ENCODE results near the gene NFIA.
"Not testable (repeated sequence)": the region's sequence is repeated elsewhere in the genome, so short reads cannot be mapped to it uniquely, and the experiment has no call there.

The NFIA gene

GRCh38 chr1:61277121-61277690 is 194.8 kb downstream of the NFIA start:
- no peak for TF ChIP-seq CTCF (IDR thresholded peaks at IDR 0.05; ENCODE audit: low read depth, low read length, missing control alignments)
- DNase-seq (ENCODE audit: extremely low read depth, low read depth) = no peak
- H3K4me3 ChIP-seq (replicated peaks; ENCODE audit: low read depth, low read length) = no peak overlapping the region

GRCh38 chr1:61278503-61278902 is 196.1 kb downstream of the NFIA start:
- H3K4me3 ChIP-seq (replicated peaks; ENCODE audit: low read depth, low read length) = not testable (repeated sequence)

GRCh38 chr1:61278966-61279365 is 196.6 kb downstream of the NFIA start:
- H3K4me3 ChIP-seq (replicated peaks; ENCODE audit: low read depth, low read length) = no peak overlapping the region
- TF ChIP-seq CTCF (IDR thresholded peaks at IDR 0.05; ENCODE audit: low read depth, low read length, missing control alignments) = no peak
- no peak for DNase-seq (ENCODE audit: extremely low read depth, low read depth)

More at GRCh38 chr1:61278503-61278902, 196.1 kb downstream of the NFIA start:
- DNase-seq (ENCODE audit: extremely low read depth, low read depth) = not testable (repeated sequence)

- no peak for TF ChIP-seq CTCF (IDR thresholded peaks at IDR 0.05; ENCODE audit: low read depth, low read length, missing control alignments)
- no peak overlapping the region for H3K4me3 ChIP-seq (replicated peaks; ENCODE audit: low read depth, low read length)
- no peak for DNase-seq (ENCODE audit: extremely low read depth, low read depth)
Observed at GRCh38 chr1:61279570-61279969, 197.2 kb downstream of the NFIA start.

DNA sequence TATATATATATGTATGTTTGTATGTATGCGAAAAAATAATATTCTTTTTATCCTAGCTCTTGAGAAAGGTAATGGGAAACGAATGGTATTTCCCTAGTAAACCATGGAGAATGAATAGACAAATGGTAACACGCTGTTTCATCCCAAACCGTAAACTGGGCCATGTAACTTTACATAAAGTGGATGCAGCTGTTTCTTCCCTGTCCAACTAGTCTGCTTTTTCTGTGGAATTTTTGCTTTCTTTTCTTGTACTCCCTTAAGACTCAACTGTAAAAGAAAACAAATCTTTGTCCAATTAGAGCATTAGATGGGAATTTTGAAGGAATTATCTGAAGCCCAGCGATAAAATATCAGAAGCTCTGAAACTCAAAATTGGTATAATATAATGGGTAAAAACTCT is 198.1 kb downstream of the NFIA start:
- no peak for TF ChIP-seq CTCF (IDR thresholded peaks at IDR 0.05; ENCODE audit: low read depth, low read length, missing control alignments)
- DNase-seq (ENCODE audit: extremely low read depth, low read depth) = no peak
- H3K4me3 ChIP-seq (replicated peaks; ENCODE audit: low read depth, low read length) = no peak overlapping the region

- no peak overlapping the region for H3K4me3 ChIP-seq (replicated peaks; ENCODE audit: low read depth, low read length)
- no peak for DNase-seq (ENCODE audit: extremely low read depth, low read depth)
- TF ChIP-seq CTCF (IDR thresholded peaks at IDR 0.05; ENCODE audit: low read depth, low read length, missing control alignments) = no peak
Observed at GRCh38 chr1:61282387-61282786, 200.0 kb downstream of the NFIA start.

DNA sequence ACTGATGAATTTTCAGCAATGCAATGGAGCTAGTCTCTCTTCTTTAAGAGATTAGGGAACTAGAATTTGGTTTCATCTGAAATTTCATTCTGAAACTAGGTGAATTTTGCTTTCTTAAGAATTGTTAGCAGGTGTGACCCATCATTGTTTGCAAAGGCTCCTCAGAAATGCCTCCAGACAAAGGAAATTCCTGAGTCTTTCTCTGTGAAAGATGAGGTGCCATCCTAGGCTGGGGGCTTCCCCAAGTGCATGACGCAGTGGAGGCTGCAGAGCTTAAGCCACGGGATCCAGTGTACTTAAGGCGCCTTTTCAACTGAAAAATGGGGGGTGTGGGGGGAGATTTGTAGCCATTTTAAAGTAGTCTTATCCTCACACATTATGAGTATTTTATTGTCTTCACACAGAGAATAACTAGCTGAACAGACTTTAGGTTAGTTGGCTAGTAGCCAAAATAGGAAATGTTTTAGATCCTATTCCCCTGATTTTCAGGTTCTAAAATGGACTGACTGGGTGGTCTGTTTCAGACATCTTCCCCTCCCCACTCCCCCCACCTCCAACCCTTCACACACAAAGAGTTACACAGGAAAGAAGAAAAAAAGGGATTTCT is 202.0 kb downstream of the NFIA start:
- TF ChIP-seq CTCF (IDR thresholded peaks at IDR 0.05; ENCODE audit: low read depth, low read length, missing control alignments) = no peak
- no peak for DNase-seq (ENCODE audit: extremely low read depth, low read depth)

More for the DNA sequence above, 202.0 kb downstream of the NFIA start:
- H3K4me3 ChIP-seq (replicated peaks; ENCODE audit: low read depth, low read length) = no peak overlapping the region
